Erythroblast (primary cell): ENCODE data around the gene RTN4IP1.

Experiments
- GATA1 ChIP-seq: IDR thresholded peaks from 2 replicates; pipeline ENCODE4 v1.6.1; 2011; ENCODE audit warnings: low read depth, mild to moderate bottlenecking, control low read depth, low read length, moderate library complexity
- POLR2A ChIP-seq: IDR thresholded peaks from 2 replicates; pipeline ENCODE4 v1.6.1; 2011; ENCODE audit warnings: mild to moderate bottlenecking, low read length

GRCh38 chr6:106674541-106675229, 45.4 kb upstream of the RTN4IP1 start:
- TF ChIP-seq POLR2A, result no peak
- TF ChIP-seq GATA1, result no peak
